GM21360 (cell line): ENCODE data around the gene MYOCOS.
"Not testable (repeated sequence)": the region's sequence is repeated elsewhere in the genome, so short reads cannot be mapped to it uniquely, and the experiment has no call there.

Source experiments
- ATAC-seq: cut with Tn5 transposase; IDR thresholded peaks from one replicate; pipeline ENCODE4 v1.9.1; 2021; ENCODE audit warnings: mild to moderate bottlenecking, moderate library complexity; ENCODE audit not compliant: unreplicated experiment

The MYOCOS gene

GRCh38 chr1:171622152-171622462 lies at the start of gene MYOCOS:
TSS of gene MYOCOS (plus strand) at chr1:171622243. CDS start at chr1:171623884, 1,641 bp downstream.
- no peak for ATAC-seq

DNA sequence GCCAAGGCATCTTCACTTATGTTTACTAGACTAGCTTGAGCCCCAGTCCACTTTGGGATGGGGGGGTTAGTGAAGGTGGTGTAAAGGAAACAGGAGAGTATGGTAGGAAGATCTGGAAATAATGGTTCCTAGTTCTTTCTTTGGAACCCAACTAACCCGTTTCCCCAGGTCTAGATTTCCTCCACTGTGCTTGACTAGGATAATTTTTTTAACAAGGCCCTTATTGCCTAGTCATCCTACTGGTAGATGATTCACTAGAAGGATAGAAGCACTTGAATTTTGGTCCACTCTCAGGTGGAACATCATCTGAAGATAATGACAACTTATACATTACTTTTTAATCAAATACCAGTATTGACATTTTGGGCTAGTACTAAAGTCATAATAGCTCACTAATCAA lies 45.9 kb upstream of the MYOCOS start:
- ATAC-seq: no peak

GRCh38 chr1:171581226-171581625 lies 40.8 kb upstream of the MYOCOS start:
- no peak for ATAC-seq

- ATAC-seq: no peak
Observed at GRCh38 chr1:171581766-171582165, 40.3 kb upstream of the MYOCOS start.

DNA sequence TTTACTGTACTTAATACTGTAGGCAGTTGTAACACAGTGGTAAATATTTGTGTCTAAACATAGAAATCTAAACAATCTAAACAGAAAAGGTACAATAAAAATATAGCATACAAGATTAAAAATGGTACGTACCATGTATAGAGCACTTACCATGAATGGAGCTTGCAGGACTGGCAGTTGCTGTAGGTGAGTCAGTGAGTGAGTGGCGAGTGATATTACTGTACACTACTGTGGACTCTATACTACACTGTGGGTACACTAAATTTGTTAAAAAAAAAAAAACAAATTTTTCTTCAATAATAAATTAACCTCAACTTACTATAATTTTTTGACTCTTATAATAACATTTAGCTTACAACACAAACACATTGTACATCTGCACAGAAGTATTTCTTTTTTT lies 39.5 kb upstream of the MYOCOS start:
- ATAC-seq: no peak

GRCh38 chr1:171583591-171584201 lies 38.3 kb upstream of the MYOCOS start:
- ATAC-seq: no peak

DNA sequence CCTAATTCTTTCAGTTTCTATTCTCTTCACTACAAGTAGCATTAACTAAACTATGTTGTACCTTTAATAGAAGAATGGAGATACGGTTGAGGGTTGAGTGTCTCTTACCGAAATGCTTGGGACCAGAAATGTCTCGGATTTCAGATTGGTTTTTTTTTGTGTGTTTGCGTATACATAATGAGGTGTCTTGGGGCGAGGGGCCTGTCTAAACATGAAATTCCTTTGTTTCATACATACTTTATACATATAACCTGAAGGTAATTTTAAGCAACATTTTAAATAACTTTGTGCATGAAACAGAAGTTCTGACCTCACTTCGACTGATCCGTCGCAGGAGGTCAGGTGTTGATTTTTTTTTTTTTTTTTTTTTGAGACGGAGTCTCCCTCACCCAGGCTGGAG lies 36.3 kb upstream of the MYOCOS start:
- ATAC-seq: no peak

- no peak for ATAC-seq
Observed at GRCh38 chr1:171588230-171588629, 33.8 kb upstream of the MYOCOS start.

GRCh38 chr1:171590022-171590421 lies 32.0 kb upstream of the MYOCOS start:
- ATAC-seq: no peak

DNA sequence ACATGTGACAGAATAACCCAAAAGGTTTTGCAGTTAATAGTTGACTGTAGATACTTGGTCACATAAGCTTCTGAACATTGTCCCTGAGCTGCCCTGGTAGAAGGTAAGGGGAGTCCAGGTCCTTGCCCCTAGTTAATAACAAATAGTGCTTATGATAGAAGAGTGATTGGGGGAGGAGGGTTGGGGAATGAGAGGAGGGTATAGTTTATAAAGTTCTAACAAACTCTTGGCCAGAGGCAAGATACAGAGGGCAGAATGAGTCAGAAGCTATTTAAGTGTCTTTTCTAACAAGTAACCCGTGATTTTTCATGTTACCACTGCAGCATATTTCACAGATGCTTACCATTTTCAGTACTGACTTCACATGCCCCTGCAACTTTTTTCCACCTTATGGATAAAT lies 26.7 kb upstream of the MYOCOS start:
- no peak for ATAC-seq

- ATAC-seq: no peak
Observed at GRCh38 chr1:171596119-171596518, 25.9 kb upstream of the MYOCOS start.

DNA sequence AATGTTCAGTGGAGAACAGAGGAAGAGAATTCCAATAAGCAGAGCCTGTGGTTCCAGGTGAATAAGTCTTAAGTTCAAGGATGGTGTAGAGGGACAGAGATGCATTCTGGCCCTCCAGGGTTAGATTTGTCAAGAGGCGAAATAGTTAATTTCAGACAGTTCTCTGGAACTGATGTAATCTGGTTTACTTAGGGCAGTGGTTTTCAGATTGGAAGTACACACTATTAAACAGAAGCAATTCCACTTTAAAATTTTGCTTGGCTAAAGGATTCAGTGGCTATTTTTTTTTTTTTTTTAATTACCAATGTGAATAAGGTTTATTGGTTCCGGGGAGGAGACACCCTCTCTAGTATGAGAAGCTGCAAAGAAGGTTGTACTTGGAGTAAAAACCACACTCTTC lies 25.3 kb upstream of the MYOCOS start:
- no peak for ATAC-seq

- no peak for ATAC-seq
Observed at GRCh38 chr1:171597203-171597602, 24.8 kb upstream of the MYOCOS start.

DNA sequence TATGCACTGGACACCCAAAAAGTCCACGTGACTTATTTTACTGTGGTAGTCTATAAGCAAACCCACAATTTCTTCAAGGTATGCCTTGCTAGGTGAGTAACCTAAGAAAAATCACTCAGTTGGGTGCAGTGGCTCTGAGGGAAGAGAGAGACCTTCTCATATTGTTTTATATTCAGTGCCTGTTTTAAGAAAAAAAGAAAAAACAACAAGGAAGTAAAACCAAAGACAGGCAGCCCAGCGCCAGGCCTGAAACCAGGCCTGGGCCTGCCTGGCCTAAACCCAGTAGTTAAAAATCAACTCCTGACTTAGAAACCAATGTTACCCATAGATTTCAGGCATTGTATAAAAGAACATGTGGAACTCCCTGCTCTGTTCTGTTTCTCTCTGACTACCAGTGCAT lies 21.7 kb upstream of the MYOCOS start:
- ATAC-seq: not testable (repeated sequence)

DNA sequence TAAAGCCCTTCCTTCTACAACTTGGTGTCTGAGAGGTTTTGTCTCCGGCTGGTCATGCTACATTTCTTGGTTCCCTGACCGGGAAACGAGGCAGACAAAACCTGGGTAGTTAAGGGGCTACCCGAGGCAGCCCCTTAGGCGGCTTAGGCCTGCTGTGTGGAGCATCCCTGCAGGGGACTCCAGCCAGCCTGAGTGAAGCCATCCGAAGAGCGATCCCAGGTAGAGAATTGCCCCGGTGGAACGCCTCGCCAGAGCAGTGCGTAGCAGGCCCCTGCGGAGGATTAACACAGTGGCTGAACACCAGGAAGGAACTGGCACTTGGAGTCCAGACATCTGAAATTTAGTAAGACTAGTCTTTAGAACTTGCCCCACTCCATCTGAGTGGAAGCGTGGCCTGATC lies 21.2 kb upstream of the MYOCOS start:
- no peak for ATAC-seq

- not testable (repeated sequence) for ATAC-seq
Observed at GRCh38 chr1:171603042-171603441, 19.0 kb upstream of the MYOCOS start.

DNA sequence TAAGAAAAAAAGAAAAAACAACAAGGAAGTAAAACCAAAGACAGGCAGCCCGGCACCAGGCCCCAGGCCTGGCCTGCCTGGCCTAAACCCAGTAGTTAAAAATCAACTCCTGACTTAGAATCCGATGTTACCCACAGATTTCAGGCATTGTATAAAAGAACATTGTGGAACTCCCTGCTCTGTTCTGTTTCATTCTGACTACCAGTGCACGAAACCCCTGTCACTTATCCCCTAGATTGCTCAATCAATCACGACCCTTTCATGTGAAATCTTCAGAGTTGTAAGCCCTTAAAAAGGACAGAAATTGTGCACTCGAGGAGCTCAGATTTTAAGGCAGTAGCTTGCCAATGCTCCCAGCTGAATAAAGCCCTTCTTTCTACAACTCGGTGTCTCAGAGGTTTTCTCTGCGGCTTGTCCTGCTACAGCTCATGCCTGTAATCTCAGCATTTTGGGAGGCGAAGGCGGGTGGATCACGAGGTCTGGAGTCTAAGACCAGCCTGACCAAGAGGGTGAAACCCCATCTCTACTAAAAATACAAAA lies 15.6 kb upstream of the MYOCOS start:
- no peak for ATAC-seq

GRCh38 chr1:171610385-171610784 lies 11.7 kb upstream of the MYOCOS start:
- peak; percentile 50 for ATAC-seq

GRCh38 chr1:171611306-171611705 lies 10.7 kb upstream of the MYOCOS start:
- ATAC-seq: no peak

GRCh38 chr1:171613282-171613681 lies 8.8 kb upstream of the MYOCOS start:
- no peak for ATAC-seq

DNA sequence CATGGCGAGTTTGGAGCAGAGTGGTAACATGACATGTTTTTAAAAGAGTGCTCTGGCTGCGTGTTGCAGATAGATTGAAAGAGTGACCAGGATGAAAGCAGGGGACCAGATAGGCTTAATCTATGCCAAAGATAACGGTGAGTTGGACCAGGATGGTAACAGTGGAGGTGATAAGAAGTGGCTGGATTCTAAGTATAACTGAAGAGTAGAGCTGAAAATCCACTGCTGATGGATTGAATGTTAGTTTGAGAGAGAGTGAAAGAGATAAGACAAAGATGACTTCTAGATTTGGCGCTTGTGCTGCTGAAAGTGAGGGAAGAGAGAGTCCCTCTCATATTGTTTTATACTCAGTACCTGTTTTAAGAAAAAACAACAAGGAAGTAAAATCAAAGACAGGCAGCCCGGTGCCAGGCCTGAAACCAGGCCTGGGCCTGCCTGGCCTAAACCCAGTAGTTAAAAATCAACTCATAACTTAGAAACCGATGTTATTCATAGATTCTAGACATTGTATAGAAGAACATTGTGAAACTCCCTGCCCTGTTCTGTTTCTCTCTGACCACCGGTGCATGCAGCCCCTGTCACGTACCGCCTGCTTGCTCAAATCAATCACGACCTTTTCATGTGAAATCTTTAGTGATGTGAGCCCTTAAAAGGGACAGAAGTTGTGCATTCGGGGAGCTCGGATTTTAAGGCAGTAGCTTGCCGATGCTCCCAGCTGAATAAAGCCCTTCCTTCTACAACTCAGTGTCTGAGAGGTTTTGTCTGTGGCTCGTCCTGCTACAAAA lies 6.7 kb upstream of the MYOCOS start:
- ATAC-seq: not testable (repeated sequence)

DNA sequence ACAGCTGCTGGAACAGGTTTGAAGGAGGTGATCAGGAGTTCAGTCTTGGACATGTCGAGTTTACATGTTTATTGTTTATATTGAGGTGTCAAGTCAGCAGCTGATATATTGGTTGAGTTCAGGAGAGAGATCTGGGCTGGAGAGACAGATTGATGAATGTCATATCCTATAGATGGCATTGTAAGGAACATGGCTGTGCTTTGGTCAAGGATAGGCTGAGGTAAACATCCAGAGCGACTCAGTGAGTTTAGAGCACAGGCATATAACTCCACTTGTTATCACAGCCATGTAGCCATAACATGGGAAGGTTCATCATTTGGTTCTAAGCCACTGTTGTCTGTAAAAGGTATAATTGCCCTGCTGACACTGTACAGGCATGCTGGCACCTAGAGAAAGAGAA lies 5.5 kb upstream of the MYOCOS start:
- no peak for ATAC-seq
